Fibroblast of skin of right biceps (primary cell): ENCODE measurements around the gene CDC42BPB.
"Not testable (repeated sequence)": the region's sequence is repeated elsewhere in the genome, so short reads cannot be mapped to it uniquely, and the experiment has no call there.

ENCODE experiments used
- DNase-seq: peaks from one replicate; pipeline ENCODE4 v3.0.0-alpha.2; 2013

CDC42BPB gene

GRCh38 chr14:102907980-102908730, 149.2 kb downstream of the CDC42BPB start:
- no peak for DNase-seq

GRCh38 chr14:102907303-102907844, 150.0 kb downstream of the CDC42BPB start:
- DNase-seq = no peak

GRCh38 chr14:102906616-102907302, 150.6 kb downstream of the CDC42BPB start:
- DNase-seq = no peak

GRCh38 chr14:102905116-102906108, 151.9 kb downstream of the CDC42BPB start:
- DNase-seq = no peak

GRCh38 chr14:102903889-102904512, 153.3 kb downstream of the CDC42BPB start:
- DNase-seq = no peak

GRCh38 chr14:102903248-102903888, 154.0 kb downstream of the CDC42BPB start:
- no peak for DNase-seq

GRCh38 chr14:102902523-102903247, 154.7 kb downstream of the CDC42BPB start:
- DNase-seq = no peak

- no peak for DNase-seq
Measured at GRCh38 chr14:102902086-102902485, 155.3 kb downstream of the CDC42BPB start.

GRCh38 chr14:102901633-102902032, 155.7 kb downstream of the CDC42BPB start:
- no peak for DNase-seq

- DNase-seq = no peak
Measured at GRCh38 chr14:102900631-102901571, 156.4 kb downstream of the CDC42BPB start.

GRCh38 chr14:102899516-102899900, 157.8 kb downstream of the CDC42BPB start:
- no peak for DNase-seq

- DNase-seq = no peak
Measured at GRCh38 chr14:102898776-102899515, 158.4 kb downstream of the CDC42BPB start.

GRCh38 chr14:102898298-102898697, 159.1 kb downstream of the CDC42BPB start:
- no peak for DNase-seq

- DNase-seq = no peak
Measured at GRCh38 chr14:102897299-102898027, 159.9 kb downstream of the CDC42BPB start.

GRCh38 chr14:102896735-102897134, 160.6 kb downstream of the CDC42BPB start:
- not testable (repeated sequence) for DNase-seq

- DNase-seq = peak; percentile 92
Measured at GRCh38 chr14:102893452-102893851, 163.9 kb downstream of the CDC42BPB start.

GRCh38 chr14:102892651-102893050, 164.7 kb downstream of the CDC42BPB start:
- DNase-seq = no peak

GRCh38 chr14:102891556-102891955, 165.8 kb downstream of the CDC42BPB start:
- DNase-seq = peak; percentile 28
